Measurements from ENCODE around the gene KRT4.

DNA sequence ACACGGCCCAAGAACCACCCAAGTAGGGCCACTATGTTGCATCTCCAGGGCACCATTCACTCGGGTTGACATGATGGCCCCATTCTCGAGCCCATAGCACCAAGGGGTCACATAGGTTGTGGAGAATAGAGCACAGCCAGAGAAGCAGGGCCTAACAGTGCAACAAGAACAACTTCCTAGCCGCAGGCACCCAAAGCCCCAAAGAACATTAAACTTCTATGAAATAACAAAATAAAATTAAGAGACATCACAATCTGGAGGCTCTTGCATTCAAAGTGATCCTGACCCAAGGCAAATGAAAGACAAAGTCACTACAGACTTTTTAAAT is 1.9 kb downstream of the KRT4 start:
- TF ChIP-seq, protein P1, sequence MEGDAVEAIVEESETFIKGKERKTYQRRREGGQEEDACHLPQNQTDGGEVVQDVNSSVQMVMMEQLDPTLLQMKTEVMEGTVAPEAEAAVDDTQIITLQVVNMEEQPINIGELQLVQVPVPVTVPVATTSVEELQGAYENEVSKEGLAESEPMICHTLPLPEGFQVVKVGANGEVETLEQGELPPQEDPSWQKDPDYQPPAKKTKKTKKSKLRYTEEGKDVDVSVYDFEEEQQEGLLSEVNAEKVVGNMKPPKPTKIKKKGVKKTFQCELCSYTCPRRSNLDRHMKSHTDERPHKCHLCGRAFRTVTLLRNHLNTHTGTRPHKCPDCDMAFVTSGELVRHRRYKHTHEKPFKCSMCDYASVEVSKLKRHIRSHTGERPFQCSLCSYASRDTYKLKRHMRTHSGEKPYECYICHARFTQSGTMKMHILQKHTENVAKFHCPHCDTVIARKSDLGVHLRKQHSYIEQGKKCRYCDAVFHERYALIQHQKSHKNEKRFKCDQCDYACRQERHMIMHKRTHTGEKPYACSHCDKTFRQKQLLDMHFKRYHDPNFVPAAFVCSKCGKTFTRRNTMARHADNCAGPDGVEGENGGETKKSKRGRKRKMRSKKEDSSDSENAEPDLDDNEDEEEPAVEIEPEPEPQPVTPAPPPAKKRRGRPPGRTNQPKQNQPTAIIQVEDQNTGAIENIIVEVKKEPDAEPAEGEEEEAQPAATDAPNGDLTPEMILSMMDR (conservative IDR thresholded peaks at IDR 0.05; ENCODE audit: low read depth, low read length): no peak
- no peak for TF ChIP-seq EZH2 (IDR thresholded peaks at IDR 0.05; ENCODE audit: low read length, unreplicated experiment)
